ENCODE data around the gene ERMP1.

- TF ChIP-seq MEF2A (IDR thresholded peaks at IDR 0.05; ENCODE audit: insufficient read depth, low read depth, low read length) (0 out of 2 replicates have a peak, but pooled peaks have one; percentile 23), YY1 (IDR thresholded peaks at IDR 0.05; ENCODE audit: low read depth, low read length) (peak; percentile 78)
These were observed at the start of gene ERMP1 for GRCh38 chr9:5832538-5833529.

Data from GM12878 (cell line).